VCaP (cell line): Measurements from ENCODE around the gene ABI3.
A peak's percentile ranks its signal among the peaks of the same experiment; 100 is the strongest.

Source experiments
- H3K27ac ChIP-seq: fragments of 450-650 bp; 2 replicates; pipeline ENCODE4 v1.5.1; 2017
- TF ChIP-seq, protein P1 (sequence below): fragments of 450-650 bp; conservative IDR thresholded peaks from 2 replicates; pipeline ENCODE4 v1.5.1; 2017; ENCODE audit warnings: mild to moderate bottlenecking, moderate library complexity

The ABI3 gene

GRCh38 chr17:49214676-49215360, 4.3 kb downstream of the ABI3 start:
- TF ChIP-seq, protein P1, sequence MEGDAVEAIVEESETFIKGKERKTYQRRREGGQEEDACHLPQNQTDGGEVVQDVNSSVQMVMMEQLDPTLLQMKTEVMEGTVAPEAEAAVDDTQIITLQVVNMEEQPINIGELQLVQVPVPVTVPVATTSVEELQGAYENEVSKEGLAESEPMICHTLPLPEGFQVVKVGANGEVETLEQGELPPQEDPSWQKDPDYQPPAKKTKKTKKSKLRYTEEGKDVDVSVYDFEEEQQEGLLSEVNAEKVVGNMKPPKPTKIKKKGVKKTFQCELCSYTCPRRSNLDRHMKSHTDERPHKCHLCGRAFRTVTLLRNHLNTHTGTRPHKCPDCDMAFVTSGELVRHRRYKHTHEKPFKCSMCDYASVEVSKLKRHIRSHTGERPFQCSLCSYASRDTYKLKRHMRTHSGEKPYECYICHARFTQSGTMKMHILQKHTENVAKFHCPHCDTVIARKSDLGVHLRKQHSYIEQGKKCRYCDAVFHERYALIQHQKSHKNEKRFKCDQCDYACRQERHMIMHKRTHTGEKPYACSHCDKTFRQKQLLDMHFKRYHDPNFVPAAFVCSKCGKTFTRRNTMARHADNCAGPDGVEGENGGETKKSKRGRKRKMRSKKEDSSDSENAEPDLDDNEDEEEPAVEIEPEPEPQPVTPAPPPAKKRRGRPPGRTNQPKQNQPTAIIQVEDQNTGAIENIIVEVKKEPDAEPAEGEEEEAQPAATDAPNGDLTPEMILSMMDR, result no peak
- no peak overlapping the region for H3K27ac ChIP-seq

DNA sequence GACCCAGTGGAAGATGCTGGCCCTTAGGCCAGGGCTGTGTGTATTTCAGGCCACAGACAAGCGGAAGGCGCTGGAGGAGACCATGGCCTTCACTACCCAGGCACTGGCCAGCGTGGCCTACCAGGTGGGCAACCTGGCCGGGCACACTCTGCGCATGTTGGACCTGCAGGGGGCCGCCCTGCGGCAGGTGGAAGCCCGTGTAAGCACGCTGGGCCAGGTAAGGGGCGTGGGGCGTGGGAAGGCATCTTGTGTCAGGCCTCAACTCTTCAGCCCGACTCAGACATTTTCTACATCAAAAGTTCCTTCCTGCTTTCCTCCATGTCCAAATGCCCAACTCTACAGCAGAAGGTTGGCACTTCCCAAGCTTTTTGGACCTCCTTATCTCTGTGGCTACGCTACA, 6.0 kb downstream of the ABI3 start:
- TF ChIP-seq, protein P1, result no peak
- H3K27ac ChIP-seq, result no peak overlapping the region

GRCh38 chr17:49216953-49217650, 6.6 kb downstream of the ABI3 start:
- TF ChIP-seq, protein P1, result no peak
- no peak overlapping the region for H3K27ac ChIP-seq

DNA sequence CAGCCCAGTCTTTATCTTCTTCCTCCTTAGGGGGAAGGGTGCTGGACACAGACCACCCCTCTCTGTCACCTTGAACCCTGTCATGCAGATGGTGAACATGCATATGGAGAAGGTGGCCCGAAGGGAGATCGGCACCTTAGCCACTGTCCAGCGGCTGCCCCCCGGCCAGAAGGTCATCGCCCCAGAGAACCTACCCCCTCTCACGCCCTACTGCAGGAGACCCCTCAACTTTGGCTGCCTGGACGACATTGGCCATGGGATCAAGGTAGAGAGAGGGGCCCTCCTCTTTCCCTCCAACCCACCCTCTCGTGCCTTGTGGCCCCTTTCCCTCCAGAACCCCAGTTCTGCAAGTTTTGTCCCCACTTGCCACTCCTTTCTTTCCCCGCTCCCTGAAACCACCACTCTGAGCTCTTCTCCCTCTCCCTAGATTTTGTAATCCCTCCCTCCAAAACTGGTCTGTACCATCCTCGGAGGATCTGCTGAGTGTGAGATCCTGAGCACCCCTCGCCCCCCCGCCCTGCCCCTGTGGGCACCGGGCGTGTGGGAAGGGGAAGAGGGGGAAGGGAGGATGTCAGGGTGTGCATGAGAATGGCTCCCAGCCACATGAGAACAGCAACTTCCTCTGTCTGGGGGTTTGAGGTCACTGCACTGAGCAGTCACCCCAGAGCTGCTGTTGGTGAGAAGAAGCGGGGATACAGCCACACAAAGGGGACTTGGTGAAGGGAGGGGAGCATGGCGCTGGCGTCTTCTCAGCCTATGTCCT, 7.3 kb downstream of the ABI3 start:
- H3K27ac ChIP-seq, result no peak overlapping the region
- TF ChIP-seq, protein P1, result no peak

DNA sequence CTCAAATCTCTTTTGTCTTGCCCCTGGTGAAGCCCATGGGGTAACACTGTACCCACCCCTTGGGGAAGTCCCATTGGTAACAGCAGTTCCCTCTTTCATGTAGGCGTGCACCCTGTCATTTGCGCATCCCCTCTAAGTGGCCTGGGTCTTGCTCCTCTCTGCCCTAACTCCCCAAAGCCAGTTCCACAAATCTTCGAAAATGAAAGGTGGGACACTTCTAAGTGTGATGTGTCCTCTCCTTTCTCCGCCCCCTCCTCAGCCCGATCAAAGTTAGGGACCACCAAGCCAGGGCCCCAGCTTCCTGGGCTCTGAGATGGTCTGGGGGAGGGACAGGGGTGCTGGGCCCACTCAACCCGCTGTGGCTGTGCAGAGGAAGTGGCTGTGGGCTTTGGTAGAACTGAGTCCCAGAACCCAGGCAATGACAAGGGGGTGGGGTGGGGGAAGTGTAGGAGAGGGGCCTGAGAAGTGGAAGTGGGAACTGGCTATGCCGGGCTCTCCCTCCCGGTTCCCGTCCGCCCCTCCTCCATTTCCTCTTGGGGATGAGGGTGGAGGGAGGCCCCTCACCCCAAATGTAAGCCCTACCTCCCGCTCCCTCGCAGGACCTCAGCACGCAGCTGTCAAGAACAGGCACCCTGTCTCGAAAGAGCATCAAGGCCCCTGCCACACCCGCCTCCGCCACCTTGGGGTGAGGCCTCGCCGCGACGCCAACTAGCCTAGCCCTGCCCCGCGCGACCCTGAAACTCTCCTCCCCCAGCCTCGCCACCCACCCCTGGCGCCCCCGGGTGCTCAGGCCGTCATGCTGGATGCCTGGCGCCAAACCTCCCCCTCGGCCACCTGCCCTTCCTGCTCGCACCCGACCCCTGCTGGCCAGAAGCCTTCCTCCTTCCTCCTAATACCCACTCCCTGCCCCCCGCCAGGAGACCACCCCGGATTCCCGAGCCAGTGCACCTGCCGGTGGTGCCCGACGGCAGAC, 8.7 kb downstream of the ABI3 start:
- no peak overlapping the region for H3K27ac ChIP-seq
- TF ChIP-seq, protein P1, result peak; percentile 29

GRCh38 chr17:49219987-49220386, 9.5 kb downstream of the ABI3 start:
- TF ChIP-seq, protein P1, result no peak
- H3K27ac ChIP-seq, result no peak overlapping the region
